Uterus (tissue), 2 donors: ENCODE data around the gene ARHGAP42.

ENCODE experiments used
- POLR2A ChIP-seq, 2 donors: fragments of 450-650 bp; IDR thresholded peaks; one replicate each; pipeline ENCODE4 v1.6.1; 2016; ENCODE audit warnings: antibody characterized with exemption in 2 of 2, mild to moderate bottlenecking in 1 of 2, moderate library complexity in 1 of 2
- TF ChIP-seq, protein P1 (sequence below), 4 experiments: fragments of 200-600 bp in 2 of 4; fragments of 450-650 bp in 2 of 4; sonication (generic) in 2 of 4; IDR thresholded peaks; one replicate each; pipeline ENCODE4 v1.5.1; 2016 to 2019; ENCODE audit warnings: antibody characterized with exemption in 4 of 4, mild to moderate bottlenecking in 2 of 4, moderate library complexity in 1 of 4

DNA sequence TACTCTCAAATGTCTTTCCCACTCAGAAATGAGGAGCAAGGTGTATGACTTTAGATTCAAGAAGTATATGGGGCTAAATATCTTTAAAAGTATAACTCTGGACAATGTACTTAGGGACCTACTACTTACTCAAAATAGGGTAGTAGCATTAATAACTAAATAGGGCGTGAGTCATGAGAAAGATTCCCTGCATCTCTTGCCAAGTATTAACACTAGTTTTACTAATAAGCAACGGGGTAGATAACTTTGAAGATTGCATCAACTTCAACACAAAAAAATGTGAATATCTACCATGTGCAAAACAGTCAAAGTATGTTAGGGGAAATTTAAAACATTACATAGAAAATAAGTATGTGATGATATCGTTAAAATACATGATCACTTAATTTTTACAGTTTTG is 342.9 kb downstream of the ARHGAP42 start:
- TF ChIP-seq, protein P1, sequence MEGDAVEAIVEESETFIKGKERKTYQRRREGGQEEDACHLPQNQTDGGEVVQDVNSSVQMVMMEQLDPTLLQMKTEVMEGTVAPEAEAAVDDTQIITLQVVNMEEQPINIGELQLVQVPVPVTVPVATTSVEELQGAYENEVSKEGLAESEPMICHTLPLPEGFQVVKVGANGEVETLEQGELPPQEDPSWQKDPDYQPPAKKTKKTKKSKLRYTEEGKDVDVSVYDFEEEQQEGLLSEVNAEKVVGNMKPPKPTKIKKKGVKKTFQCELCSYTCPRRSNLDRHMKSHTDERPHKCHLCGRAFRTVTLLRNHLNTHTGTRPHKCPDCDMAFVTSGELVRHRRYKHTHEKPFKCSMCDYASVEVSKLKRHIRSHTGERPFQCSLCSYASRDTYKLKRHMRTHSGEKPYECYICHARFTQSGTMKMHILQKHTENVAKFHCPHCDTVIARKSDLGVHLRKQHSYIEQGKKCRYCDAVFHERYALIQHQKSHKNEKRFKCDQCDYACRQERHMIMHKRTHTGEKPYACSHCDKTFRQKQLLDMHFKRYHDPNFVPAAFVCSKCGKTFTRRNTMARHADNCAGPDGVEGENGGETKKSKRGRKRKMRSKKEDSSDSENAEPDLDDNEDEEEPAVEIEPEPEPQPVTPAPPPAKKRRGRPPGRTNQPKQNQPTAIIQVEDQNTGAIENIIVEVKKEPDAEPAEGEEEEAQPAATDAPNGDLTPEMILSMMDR (IDR thresholded peaks at IDR 0.05), result no peak
- TF ChIP-seq POLR2A (IDR thresholded peaks at IDR 0.05), result no peak
